Inflammatory macrophage treated with lipopolysaccharide for 1 hour (primary cell): ENCODE measurements around the gene SERGEF.

Source experiments
- DNase-seq, 2 donors: peaks; one replicate each; pipeline ENCODE4 v3.0.0-alpha.2; 2020 to 2022

Gene SERGEF

GRCh38 chr11:17950644-17951043 lies 62.2 kb downstream of the SERGEF start:
- no peak for DNase-seq

GRCh38 chr11:17948296-17948695 lies 64.6 kb downstream of the SERGEF start:
- DNase-seq, result no peak

- DNase-seq, result no peak
These were observed 73.3 kb downstream of the SERGEF start for GRCh38 chr11:17939542-17939941.

GRCh38 chr11:17936790-17937189 lies 76.1 kb downstream of the SERGEF start:
- DNase-seq, result no peak

GRCh38 chr11:17934194-17934593 lies 78.7 kb downstream of the SERGEF start:
- DNase-seq, result no peak

- DNase-seq, result no peak
These were observed 79.1 kb downstream of the SERGEF start for GRCh38 chr11:17933708-17934107.

- no peak for DNase-seq
These were observed 80.4 kb downstream of the SERGEF start for GRCh38 chr11:17932472-17932871.

- DNase-seq, result no peak
These were observed 81.3 kb downstream of the SERGEF start for GRCh38 chr11:17931595-17931994.

GRCh38 chr11:17930544-17931125 lies 82.2 kb downstream of the SERGEF start:
- no peak for DNase-seq

GRCh38 chr11:17929171-17929570 lies 83.7 kb downstream of the SERGEF start:
- DNase-seq, result no peak

- no peak for DNase-seq
These were observed 85.0 kb downstream of the SERGEF start for GRCh38 chr11:17927681-17928343.

GRCh38 chr11:17927041-17927440 lies 85.8 kb downstream of the SERGEF start:
- no peak for DNase-seq

- no peak for DNase-seq
These were observed 88.1 kb downstream of the SERGEF start for GRCh38 chr11:17924713-17925112.

- DNase-seq, result no peak
These were observed 89.6 kb downstream of the SERGEF start for GRCh38 chr11:17923217-17923616.

GRCh38 chr11:17922416-17922788 lies 90.4 kb downstream of the SERGEF start:
- DNase-seq, result no peak

- DNase-seq, result peak; percentile 37 to 44
These were observed 91.0 kb downstream of the SERGEF start for GRCh38 chr11:17921659-17922415.

GRCh38 chr11:17918049-17918605 lies 94.7 kb downstream of the SERGEF start:
- DNase-seq, result no peak

- DNase-seq, result no peak
These were observed 95.3 kb downstream of the SERGEF start for GRCh38 chr11:17917556-17917955.

GRCh38 chr11:17915500-17916143 lies 97.2 kb downstream of the SERGEF start:
- DNase-seq, result no peak

- DNase-seq, result no peak
These were observed 97.9 kb downstream of the SERGEF start for GRCh38 chr11:17914957-17915356.

- no peak for DNase-seq
These were observed 105.8 kb downstream of the SERGEF start for GRCh38 chr11:17907046-17907445.

- DNase-seq, result no peak
These were observed 106.4 kb downstream of the SERGEF start for GRCh38 chr11:17906436-17906835.

- DNase-seq, result no peak
These were observed 107.4 kb downstream of the SERGEF start for GRCh38 chr11:17905477-17905876.
